ENCODE measurements around the gene MTHFR.

DNA sequence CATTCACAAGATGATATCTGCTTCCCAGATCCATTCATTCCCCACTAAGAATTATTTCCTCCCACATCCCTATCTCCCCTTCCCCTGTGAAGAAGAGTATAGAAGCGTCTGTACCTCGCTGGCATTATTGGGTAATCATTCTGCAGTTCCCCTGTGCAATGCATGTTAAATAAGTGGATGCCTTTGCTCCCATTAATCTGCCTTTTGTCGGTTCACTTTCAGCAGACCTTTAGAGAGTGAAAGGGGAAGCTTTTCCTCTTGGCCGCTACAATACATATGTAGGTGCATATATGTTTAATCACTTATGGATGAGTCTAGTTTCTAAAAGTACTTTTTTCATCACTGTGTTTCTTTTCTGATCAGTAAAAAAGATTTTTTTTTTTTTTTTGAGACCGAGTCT is 7.3 kb upstream of the MTHFR start:
- TF ChIP-seq, protein P1, sequence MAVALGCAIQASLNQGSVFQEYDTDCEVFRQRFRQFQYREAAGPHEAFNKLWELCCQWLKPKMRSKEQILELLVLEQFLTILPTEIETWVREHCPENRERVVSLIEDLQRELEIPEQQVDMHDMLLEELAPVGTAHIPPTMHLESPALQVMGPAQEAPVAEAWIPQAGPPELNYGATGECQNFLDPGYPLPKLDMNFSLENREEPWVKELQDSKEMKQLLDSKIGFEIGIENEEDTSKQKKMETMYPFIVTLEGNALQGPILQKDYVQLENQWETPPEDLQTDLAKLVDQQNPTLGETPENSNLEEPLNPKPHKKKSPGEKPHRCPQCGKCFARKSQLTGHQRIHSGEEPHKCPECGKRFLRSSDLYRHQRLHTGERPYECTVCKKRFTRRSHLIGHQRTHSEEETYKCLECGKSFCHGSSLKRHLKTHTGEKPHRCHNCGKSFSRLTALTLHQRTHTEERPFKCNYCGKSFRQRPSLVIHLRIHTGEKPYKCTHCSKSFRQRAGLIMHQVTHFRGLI (tag by site-specific recombination; IDR thresholded peaks at IDR 0.05): no peak
- TF ChIP-seq ZNF274 (IDR thresholded peaks at IDR 0.05; ENCODE audit: low read length) (no peak), ZNF274 (tag by site-specific recombination; IDR thresholded peaks at IDR 0.05; ENCODE audit: borderline replicate concordance) (no peak)

Measured in HEK293 (cell line).